Esophagus muscularis mucosa (tissue), 4 donors: ENCODE measurements around the gene FIGNL2. TPM values are rescaled to one million over a fixed set of nuclear protein-coding genes. Genes with fewer than 3 reads are reported as not detected.

Experiments used
- DNase-seq: peaks from one replicate; pipeline ENCODE4 v3.0.0-alpha.2; 2017; ENCODE audit errors: extremely low spot score
- H3K27ac ChIP-seq, 4 donors: fragments of 200-600 bp; sonication (generic); replicated peaks in 1 of 4; 1 replicate in 3 of 4; 2 replicates in 1 of 4; pipeline ENCODE4 v1.5.1; 2016 to 2019; ENCODE audit warnings: mild to moderate bottlenecking in 1 of 4
- H3K27me3 ChIP-seq, 4 donors: fragments of 200-600 bp; sonication (generic); one replicate each; pipeline versions ENCODE4 v1.5.1 to v1.6.0; 2016 to 2019
- H3K36me3 ChIP-seq, 4 donors: fragments of 200-600 bp; sonication (generic); one replicate each; pipeline ENCODE4 v1.5.1; 2016 to 2019
- H3K4me1 ChIP-seq, 4 donors: fragments of 200-600 bp; sonication (generic); one replicate each; pipeline ENCODE4 v1.5.1; 2016 to 2019
- H3K4me3 ChIP-seq, 4 donors: fragments of 200-600 bp; sonication (generic); 1 replicate in 2 of 4; 2 replicates in 2 of 4; pipeline ENCODE4 v1.5.1; 2016 to 2019; ENCODE audit warnings: mild to moderate bottlenecking in 4 of 4, moderate library complexity in 1 of 4
- H3K9me3 ChIP-seq, 4 donors: fragments of 200-600 bp; sonication (generic); 1 replicate in 3 of 4; 2 replicates in 1 of 4; pipeline ENCODE4 v1.5.1; 2016 to 2019
- EP300 ChIP-seq: sonication (generic); formaldehyde crosslinking; IDR thresholded peaks from one replicate; pipeline ENCODE4 v1.6.1; 2017; ENCODE audit warnings: antibody characterized with exemption
- POLR2A ChIP-seq: fragments of 450-650 bp; IDR thresholded peaks from one replicate; pipeline ENCODE4 v1.6.1; 2017; ENCODE audit warnings: antibody characterized with exemption, moderate library complexity, mild to moderate bottlenecking, low read depth
- POLR2AphosphoS5 ChIP-seq, 2 donors: sonication (generic); formaldehyde crosslinking; IDR thresholded peaks; one replicate each; pipeline ENCODE4 v1.6.1; 2017; ENCODE audit warnings: antibody characterized with exemption in 2 of 2
- WGBS: methylation state at CpG from one replicate; pipeline ENCODE4 v1.1.5; 2018; 5-methylcytosine and 5-hydroxymethylcytosine counted together
- intact Hi-C: fragments of 100-400 bp; cut with DNase I; formaldehyde crosslinking; loops from one replicate; pipeline ENCODE4 v1.15.1; 2023
- total RNA-seq, 4 donors: library from RNA; depleted of rRNA; stranded (reverse); fragments of >200 nt; gene quantifications; one replicate each; pipeline versions ENCODE4 v1.1.0 to v1.2.1, GENCODE V29; 2016
- TF ChIP-seq, protein P1 (sequence below), 3 experiments: fragments of 200-600 bp in 2 of 3; fragments of 450-650 bp in 1 of 3; sonication (generic) in 2 of 3; IDR thresholded peaks; one replicate each; pipeline ENCODE4 v1.5.1; 2017 to 2019; ENCODE audit warnings: antibody characterized with exemption in 3 of 3, mild to moderate bottlenecking in 2 of 3, moderate library complexity in 1 of 3

The FIGNL2 gene
- total RNA-seq, 4 donors from 2014 or later: 0.23 to 0.42 (median 0.36) TPM

DNA sequence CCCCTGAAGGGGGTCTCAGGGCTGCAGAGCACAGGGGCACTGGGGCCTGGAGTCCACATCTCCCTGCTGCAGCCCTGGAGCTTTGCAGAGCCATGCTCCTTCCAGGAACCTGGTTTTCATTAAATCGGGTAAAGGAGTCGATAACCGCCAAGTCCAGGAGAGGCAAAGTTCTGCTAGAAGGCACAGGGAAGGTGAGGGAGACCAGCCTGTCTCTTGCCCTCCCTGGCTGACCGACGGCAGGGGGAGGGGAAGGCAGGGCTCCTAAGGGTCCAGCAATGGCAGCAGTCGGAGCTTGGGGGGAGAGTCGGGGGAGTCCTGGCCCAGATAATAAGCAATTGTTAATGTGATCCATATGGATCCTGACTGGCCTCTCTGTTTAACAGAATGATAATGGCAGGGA is 3.0 kb downstream of the FIGNL2 start:
- Histone ChIP-seq H3K9me3 (no peaks in the 10 kb centered on the region), H3K4me3 (no peak overlapping the region), H3K27me3 (peaks cover 0 to 97% (median 32%) of the 10 kb centered on the region in 4 donors), H3K4me1 (peaks cover 23 to 42% (median 36%) of the 10 kb centered on the region in 4 donors), H3K36me3 (no peaks in the 10 kb centered on the region), H3K27ac (no peak overlapping the region)
- intact Hi-C loops: no loop called here
- TF ChIP-seq POLR2A: no peak
- no peak for TF ChIP-seq POLR2AphosphoS5 (IDR thresholded peaks at IDR 0.05)
- TF ChIP-seq, protein P1, sequence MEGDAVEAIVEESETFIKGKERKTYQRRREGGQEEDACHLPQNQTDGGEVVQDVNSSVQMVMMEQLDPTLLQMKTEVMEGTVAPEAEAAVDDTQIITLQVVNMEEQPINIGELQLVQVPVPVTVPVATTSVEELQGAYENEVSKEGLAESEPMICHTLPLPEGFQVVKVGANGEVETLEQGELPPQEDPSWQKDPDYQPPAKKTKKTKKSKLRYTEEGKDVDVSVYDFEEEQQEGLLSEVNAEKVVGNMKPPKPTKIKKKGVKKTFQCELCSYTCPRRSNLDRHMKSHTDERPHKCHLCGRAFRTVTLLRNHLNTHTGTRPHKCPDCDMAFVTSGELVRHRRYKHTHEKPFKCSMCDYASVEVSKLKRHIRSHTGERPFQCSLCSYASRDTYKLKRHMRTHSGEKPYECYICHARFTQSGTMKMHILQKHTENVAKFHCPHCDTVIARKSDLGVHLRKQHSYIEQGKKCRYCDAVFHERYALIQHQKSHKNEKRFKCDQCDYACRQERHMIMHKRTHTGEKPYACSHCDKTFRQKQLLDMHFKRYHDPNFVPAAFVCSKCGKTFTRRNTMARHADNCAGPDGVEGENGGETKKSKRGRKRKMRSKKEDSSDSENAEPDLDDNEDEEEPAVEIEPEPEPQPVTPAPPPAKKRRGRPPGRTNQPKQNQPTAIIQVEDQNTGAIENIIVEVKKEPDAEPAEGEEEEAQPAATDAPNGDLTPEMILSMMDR (IDR thresholded peaks at IDR 0.05): no peak
- no peak for TF ChIP-seq EP300
- 52% methylated on average over 7 of the region's 7 CpGs for WGBS
- no peak for DNase-seq

DNA sequence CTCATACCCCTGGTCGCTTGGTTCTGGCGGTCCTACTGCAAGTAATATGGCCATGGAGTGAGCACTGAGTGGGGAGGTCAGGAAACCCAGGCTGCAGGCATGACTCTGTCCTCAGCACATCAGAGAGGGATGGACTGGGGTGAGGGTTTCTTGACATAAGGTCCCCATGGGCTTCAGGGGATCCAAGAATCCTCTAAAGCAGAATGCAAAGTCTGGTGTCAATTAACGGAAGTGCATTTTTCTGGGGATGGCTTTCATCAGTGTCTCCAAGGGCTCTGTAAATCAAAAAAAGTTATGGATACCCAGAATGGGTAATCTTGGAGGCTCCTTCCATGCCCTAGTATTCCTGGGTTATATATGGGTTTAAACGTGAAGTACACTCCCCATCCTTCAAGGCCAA is 3.7 kb downstream of the FIGNL2 start:
- no peaks in the 10 kb centered on the region for H3K36me3 ChIP-seq
- intact Hi-C loops: no loop called here
- DNase-seq: no peak
- H3K9me3 ChIP-seq: no peaks in the 10 kb centered on the region
- no peak for TF ChIP-seq EP300
- TF ChIP-seq POLR2AphosphoS5 (IDR thresholded peaks at IDR 0.05): no peak
- TF ChIP-seq POLR2A: no peak
- TF ChIP-seq, protein P1 (IDR thresholded peaks at IDR 0.05): no peak
- 85% methylated on average over 4 of the region's 4 CpGs for WGBS
- no peak overlapping the region for H3K4me3 ChIP-seq
- peaks cover 0 to 94% (median 32%) of the 10 kb centered on the region in 4 donors for H3K27me3 ChIP-seq
- no peak overlapping the region for H3K27ac ChIP-seq
- peaks cover 19 to 38% (median 31%) of the 10 kb centered on the region in 4 donors for H3K4me1 ChIP-seq

DNA sequence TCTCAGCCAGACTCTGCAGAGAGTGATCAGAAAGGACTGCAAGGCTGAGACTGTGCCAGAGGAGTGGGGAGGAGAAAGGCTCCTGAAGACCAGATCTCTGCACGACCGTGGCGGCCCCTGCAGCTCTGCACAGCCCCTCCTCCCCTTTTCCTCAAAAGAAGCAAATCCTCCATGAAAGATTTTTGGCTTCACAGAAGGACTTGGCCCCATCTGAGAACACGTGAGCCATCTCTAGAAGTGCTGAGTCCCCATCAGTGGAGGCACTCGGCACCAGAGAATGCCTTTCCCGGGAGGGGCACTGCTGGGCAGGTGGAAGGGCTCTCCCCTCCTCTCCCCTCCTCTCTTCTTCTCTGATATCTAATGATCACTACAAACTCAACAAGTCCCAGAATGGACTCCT is 6.8 kb downstream of the FIGNL2 start:
- Histone ChIP-seq H3K4me1 (peaks cover 4 to 11% (median 8%) of the 10 kb centered on the region in 4 donors), H3K9me3 (no peaks in the 10 kb centered on the region), H3K36me3 (no peaks in the 10 kb centered on the region), H3K27me3 (peaks cover 0 to 84% (median 14%) of the 10 kb centered on the region in 4 donors), H3K27ac (no peak overlapping the region), H3K4me3 (no peak overlapping the region)
- 49% methylated on average over 6 of the region's 6 CpGs for WGBS
- intact Hi-C loops: no loop called here
- DNase-seq: no peak
- TF ChIP-seq, protein P1 (IDR thresholded peaks at IDR 0.05): no peak
- TF ChIP-seq POLR2A: no peak
- no peak for TF ChIP-seq EP300
- no peak for TF ChIP-seq POLR2AphosphoS5 (IDR thresholded peaks at IDR 0.05)

DNA sequence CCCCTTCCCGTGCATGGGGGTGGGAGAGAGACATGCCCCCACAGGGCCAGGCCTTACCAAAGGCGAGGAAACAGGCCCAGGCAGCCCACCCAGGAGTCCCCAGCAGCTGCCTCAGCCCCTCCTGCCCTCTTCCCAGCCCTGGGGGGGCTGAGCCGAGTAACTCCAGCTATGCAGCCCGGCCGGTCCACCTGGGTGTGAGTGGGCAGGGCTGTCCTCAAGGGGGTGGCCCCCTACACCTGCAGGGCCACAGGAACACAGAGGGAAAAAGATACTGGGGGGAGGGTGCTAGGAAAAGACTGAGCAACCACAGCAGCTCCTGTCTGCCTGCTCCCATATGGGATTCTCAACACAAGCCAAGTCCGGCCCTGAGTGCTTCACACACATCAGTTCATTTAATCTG is 7.6 kb downstream of the FIGNL2 start:
- intact Hi-C loops: no loop called here
- no peak for TF ChIP-seq EP300
- no peak for TF ChIP-seq POLR2AphosphoS5 (IDR thresholded peaks at IDR 0.05)
- TF ChIP-seq POLR2A: no peak
- TF ChIP-seq, protein P1 (IDR thresholded peaks at IDR 0.05): no peak
- Histone ChIP-seq H3K4me3 (no peak overlapping the region), H3K36me3 (no peaks in the 10 kb centered on the region), H3K27ac (no peak overlapping the region), H3K9me3 (no peaks in the 10 kb centered on the region), H3K27me3 (peaks cover 0 to 84% (median 9%) of the 10 kb centered on the region in 4 donors), H3K4me1 (peaks cover 0 to 8% (median under 1%) of the 10 kb centered on the region in 4 donors)
- no peak for DNase-seq
- WGBS: 95% methylated on average over 2 of the region's 6 CpGs

DNA sequence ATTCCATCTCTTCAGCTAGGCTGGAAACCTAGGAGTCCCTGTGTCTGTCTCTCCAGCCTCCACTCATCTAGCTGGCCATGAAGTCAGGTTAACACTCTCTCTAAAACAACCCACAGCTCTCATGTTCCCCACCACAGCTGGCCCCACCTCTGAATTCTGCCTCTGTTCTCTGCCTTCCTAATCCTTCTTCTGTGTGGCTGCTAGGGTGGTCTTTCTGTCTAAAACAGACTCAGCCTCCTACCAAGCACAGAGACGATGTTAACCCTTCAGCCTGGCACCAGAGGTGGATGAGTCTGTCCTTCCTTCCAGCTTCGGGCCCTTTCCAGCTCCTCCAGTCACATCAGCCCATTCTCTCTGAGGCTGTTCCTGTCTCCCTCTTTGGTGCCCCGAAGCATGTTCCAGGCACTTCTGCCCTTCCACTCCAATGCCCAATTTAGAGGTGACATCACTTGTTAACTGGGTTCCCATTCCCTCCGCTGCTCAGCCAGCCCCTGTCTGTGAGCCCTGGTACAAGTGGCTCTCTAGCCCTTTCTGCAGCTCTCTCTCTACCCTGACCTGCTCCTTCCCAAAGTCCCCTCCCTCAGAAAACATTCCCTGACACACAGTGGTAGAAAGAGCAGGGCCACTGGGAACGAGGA is 9.1 kb downstream of the FIGNL2 start:
- peaks cover 0 to 8% (median 0%) of the 10 kb centered on the region in 4 donors for H3K4me1 ChIP-seq
- H3K27ac ChIP-seq: no peak overlapping the region
- intact Hi-C loops: no loop called here
- no peaks in the 10 kb centered on the region for H3K9me3 ChIP-seq
- H3K4me3 ChIP-seq: no peak overlapping the region
- 85% methylated on average over 5 of the region's 5 CpGs for WGBS
- TF ChIP-seq POLR2A: no peak
- TF ChIP-seq, protein P1 (IDR thresholded peaks at IDR 0.05): no peak
- H3K27me3 ChIP-seq: peaks cover 0 to 82% (median 4%) of the 10 kb centered on the region in 4 donors
- no peaks in the 10 kb centered on the region for H3K36me3 ChIP-seq
- DNase-seq: no peak
